Activated T-cell treated with anti-CD3 and anti-CD28 coated beads, Interleukin-2, amount 50 U/mL, for 48 hours (primary cell): ENCODE results near the gene SOX2.

ENCODE experiments used
- DNase-seq, 2 experiments: peaks; one replicate each; pipeline ENCODE4 v3.0.0-alpha.2; 2020

Gene SOX2

DNA sequence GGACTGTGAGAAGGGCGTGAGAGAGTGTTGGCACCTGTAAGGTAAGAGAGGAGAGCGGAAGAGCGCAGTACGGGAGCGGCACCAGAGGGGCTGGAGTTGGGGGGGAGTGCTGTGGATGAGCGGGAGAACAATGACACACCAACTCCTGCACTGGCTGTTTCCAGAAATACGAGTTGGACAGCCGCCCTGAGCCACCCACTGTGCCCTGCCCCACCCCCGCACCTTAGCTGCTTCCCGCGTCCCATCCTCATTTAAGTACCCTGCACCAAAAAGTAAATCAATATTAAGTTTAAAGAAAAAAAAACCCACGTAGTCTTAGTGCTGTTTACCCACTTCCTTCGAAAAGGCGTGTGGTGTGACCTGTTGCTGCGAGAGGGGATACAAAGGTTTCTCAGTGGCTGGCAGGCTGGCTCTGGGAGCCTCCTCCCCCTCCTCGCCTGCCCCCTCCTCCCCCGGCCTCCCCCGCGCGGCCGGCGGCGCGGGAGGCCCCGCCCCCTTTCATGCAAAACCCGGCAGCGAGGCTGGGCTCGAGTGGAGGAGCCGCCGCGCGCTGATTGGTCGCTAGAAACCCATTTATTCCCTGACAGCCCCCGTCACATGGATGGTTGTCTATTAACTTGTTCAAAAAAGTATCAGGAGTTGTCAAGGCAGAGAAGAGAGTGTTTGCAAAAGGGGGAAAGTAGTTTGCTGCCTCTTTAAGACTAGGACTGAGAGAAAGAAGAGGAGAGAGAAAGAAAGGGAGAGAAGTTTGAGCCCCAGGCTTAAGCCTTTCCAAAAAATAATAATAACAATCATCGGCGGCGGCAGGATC is at the start of gene SOX2:
Gene SOX2 (plus strand): TSS at position 601 of the 811 bp plus-strand sequence. CDS start 436 bp downstream, outside the sequence.
- DNase-seq = no peak

DNA sequence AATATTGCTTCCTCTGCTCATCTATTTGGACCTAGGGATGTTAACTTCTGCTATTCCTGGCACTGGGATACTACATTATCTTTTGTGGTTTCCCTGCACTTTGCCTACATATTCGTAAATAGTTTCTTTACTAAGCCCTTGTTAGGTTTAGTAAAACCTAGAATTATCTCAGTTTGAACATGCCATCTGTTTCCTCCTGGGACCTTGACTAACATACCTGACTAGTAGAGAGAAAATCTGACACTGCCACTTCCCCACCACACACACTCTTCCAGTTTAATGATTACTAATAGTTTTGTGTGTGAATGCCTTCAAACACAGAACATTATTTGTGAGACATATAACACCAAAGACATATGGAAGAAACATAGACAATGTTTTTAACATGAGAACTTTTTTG is 28.2 kb upstream of the SOX2 start:
- no peak for DNase-seq

DNA sequence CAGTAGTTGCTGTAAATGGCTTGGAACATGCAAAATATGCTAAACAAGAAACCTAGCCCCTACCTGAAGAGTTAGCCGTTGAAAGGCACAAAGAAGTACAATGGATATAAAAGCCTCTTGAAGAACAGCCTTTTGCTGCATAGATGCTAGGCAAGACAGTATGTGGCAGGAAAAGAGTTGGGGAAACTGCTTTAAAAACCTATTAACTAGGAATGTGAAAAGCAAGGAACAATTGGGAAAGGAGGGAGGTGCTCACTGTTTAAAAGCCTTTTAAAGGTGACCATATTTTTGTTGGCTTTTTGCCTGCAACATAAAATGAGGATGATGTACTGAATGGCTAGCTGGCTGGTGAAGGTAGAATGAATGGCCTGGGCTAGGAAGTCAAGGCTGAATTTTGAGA is 24.5 kb upstream of the SOX2 start:
- DNase-seq = no peak

DNA sequence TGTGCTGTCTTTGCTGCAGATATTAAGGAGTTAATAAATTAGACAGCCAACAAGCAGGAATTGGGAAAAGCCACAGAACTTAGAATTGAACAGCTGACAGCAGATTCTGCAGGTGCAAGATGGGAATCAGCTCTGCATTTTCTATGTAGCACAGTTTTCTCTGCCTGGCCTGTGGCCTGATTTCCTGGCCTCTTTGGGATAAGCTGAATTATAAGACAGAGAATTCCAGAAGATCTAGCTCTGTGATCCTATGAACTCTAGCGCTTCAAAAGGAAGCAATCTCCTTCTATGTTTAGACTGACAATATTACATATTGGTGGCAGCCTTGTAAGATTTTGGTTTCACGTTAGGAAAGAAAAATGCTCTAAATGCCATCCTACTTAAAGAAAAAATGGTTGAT is 24.0 kb upstream of the SOX2 start:
- DNase-seq = no peak

DNA sequence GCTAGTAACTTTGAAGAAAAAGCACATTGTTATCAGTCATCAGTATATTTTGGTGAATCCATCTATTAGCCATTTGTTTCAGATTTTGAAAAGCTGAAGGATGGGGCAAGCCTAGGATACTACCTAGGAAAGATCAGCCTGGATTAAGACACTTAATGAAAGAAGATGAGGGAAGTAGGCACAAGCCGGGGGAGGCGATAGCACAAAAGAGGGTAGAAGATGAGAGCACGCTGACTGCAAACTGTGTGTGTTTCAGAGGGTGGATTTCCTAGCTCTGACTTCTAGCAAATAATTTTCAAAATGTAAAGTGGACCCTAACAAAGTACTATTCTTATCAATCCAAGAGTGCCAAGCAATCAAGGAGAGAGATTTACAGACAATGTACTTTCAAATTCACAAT is 22.2 kb upstream of the SOX2 start:
- no peak for DNase-seq

DNA sequence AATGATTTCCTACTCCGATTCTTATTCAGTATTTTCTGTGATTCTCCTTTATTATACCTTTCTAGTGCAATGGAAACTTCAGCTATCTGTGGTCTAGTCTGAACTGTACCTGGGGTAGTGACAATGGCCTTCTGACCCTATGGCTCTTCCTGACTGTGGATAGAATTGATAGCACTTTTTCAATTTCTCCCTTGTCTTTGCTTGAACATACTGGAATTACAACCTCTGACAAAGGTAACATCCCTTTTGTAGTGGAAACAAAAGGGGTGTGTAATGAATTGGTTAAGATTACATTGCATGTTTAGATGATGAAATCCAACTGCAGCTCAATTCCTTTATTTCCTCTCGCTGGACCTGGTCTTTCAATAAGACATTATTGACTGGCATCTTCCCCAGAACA is 21.0 kb upstream of the SOX2 start:
- no peak for DNase-seq

DNA sequence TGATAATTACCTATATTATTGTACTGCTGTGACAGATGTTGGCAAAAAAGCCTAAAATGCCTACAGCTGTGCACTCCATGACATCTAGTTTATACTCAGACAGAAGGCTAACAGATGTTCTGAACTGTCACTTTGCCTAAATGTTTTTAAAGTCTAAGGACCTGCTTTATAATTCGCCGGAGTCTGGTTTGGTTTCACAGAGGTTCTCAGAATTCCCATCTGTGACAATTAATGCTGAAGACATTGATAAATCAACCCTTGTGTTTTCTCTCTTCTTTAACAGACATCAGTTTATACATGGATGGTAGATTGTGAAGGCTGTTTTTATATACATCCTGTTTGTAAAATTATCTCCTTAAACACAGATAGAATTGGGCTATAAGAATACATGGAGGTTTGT is 19.8 kb upstream of the SOX2 start:
- DNase-seq = no peak

DNA sequence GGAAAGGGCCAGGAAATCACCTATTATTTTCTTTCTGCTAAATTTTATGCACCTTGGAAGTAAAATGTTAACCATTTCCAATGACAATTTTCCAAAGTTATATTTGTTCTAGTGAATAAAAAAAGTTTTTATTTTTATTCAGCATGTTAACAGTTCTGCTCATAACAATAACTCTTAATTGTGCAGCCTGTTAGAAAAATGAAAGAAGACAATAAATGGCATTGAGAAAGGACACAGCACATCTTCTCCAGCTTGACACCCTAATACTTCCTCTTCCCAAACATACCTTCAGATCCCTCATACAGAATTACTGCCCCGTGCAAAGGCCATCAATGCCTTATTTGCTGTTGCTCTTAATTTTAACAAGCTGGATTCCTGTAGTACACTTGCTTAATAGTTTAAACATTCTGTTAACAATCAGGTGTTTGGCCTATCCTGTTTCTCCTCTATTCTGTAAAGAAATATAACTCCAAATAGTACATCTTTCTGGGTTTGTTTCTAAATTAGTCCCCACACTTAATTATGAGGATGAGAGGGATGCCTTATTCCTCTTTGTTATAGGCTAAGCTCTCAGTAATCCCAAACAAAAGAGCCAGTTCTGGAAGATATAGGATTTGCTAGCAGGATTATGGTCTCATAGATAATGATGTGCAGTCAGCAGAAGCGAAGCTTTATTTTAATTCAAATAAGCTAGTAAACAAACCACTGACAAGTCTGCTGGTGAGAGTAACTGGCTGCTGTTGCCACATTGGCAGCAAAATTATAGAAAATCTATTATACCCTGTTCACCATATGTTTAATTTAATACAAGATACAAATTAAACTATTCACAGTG is 19.2 kb upstream of the SOX2 start:
- DNase-seq = no peak

DNA sequence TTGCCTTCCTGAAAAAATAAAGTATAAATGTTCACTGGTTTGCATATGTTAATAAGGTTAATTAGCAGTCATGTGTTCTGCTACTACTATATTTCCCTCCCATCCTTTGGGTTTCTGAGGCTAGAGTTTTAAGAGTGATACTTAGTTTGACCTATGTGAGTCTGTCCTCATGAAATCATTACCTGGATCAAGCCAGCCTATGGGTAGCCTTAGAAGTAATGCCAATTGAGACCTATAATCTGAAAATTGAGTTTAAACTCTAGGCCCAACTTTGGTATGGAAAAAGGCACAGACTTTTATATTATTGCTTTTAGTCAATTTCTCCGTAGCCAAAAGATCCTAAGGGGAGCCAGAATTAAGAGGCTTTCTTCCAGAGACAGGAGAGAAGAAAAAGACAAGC is 18.4 kb upstream of the SOX2 start:
- no peak for DNase-seq

DNA sequence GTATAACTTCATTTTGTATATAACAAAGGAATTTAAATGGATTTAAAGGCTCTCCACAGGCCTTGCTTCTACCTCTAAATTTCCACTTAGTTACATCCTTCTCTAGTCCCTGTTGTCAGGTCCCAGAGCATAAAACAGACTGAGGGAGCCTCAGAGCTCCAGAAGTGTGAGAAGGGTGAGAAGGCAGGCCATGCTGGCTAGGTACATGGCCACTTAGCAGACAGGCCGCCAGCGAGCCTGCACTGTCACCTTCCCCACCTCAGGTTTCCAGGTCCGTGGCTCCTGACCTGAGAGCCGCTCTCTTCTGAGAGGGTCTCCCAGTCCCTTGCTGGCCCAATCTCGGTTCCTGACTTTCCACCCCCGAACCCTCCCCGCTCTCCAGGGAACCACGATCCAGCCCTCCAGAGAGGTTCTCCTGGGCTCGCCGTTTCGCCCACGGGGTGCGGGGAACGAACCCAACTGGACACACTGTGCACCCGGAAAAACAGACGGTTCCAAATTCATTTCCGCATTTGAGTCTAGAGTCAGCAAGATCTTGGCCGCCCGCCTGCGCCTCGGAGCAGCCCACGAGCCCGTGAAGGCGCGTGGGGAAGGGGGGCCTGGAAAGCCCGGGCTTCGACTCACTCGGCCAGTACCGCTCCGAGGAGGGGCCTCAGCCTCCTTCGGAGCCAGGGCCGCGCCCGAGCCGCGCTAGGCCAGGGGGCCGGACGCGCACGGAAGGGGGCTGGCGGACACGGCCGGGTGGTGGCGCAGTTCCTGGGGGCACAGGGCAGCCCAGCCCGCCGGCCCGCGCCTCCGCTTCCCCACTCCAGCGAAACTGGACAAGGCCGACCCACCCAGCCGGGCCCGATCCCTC is 16.7 kb upstream of the SOX2 start:
- DNase-seq = no peak

DNA sequence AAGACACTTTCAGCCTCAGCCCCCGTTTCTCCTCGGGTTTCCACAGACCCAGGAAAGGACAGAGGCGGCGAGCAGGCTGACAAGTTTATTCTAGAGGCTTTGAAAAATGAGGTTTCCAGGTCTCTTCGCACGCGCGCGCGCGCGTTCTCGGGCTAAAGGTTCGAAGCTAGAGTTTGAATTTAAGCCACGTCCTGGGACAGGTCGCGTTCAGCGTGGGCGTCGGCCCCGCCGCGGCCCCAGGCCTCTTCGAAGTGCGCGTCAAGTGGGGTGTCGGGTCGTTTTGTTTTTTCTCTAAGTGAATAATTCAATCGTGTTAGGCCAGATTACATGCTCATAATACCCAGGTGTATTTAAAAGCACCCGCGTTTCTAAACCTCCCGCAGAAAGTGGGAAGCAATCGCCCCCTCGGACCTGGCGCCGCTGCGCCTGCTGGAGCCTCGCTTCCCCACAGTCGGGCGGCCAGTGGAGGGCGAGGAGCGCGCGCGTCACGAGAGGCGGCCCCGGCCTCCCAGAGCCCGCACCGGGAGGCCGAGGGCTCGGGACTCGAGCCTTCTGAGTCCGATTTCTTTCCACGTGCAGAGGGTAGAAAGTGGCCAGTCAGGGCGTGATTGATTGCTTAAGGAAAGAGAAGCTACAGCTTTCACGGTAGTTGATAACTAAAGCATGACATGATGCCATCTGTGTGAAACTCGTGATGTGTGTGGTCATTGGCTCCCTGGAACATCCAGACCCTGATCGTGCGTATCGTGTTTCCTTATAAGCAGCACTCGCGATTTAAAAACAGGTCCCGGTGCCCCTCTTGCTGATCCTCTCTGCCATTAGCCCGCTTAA is 15.8 kb upstream of the SOX2 start:
- DNase-seq = no peak

DNA sequence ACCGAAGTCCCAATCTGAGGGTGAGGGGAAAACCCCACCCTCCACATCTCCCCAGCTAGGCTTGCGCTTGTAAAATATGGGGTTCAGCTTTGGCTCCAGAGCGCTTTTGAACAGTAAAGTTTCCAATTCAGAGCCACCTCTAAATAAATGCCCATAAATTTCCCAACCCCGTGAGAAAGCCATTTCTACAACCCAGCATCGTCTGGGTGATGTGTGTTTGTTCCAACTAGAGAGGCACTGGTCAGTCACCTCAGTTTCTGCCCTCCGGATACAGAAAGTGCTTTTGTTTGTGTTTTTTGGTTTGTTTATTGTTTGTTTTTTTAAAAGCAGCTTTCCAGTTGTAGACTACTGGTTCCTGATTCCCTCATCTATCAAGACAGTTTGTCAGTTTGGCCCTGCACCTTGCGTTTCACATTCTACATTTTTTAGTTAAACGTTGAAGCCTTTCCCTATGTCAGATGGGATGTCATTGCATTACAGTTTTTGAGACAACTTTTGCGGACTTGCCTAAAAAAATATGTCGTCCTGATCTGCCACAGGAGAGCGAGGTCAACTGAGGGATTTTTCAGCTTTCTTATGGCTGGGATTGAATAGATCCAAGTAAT is 15.0 kb upstream of the SOX2 start:
- DNase-seq = no peak

DNA sequence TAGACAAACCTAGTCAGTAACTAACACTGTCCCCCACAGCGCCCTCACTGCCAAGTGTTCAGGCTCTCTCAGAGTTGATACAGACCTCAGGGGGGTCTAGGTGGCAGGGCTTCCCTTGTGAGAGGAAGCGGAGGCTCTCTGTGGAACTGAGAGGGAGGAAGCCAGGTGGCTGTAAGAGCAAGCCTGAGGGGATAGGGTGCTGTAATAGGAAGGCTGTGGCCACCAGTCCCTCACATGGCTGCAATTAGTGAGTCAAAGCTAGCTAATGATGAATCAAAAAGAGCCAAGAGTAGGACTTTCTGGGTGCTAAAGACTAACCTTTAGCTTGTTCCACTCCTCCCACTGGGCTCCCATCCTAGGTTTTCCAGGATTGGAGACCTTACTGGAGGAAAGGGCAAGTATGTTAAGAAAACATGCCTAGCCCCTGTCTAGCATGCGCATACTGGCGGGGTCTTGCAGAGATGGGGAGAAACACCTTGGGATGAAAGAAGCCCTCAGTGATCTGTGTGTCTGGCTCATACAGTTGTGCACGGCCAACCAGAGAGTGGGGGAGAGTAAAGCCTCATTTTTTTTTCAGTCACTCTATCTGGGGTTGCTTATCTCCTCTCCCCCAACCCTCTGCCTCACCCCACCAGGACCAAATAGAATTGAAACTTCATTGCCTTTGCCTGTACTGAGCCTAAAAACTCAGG is 13.3 kb upstream of the SOX2 start:
- DNase-seq = no peak

DNA sequence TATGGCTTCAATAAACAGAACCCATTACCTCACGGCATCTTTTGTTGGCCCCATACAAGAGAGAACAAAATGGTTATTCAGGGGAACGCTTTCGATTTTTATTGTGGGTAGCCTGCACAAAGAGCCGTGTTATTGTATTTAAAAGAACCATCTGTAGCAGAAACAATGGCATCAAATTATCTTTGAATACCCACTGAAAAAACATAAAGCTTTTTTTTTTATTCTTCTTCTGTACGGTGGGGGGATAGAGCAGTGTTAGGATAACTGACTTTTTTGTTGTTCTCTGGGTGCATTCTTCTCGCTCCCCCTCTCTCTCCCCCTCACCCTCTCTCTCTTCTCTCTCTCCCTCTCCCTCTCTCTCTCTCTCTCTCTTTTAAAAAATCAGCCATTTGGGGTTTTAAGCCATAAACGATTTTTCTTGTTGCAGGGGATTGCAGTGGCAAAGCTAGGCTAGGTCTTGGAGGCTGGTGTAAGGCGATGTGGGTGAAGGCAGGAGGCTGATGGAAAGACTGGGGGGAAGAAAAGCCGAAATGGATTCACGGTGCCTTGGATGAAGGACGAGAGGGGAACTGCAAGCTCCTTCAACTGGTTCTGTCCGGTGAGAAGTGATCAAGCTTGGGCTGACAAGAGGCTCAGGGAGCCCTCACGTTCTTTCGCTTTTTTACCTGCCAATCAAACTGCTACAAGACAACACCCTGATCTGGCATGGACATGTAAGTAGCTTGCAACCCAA is 12.4 kb upstream of the SOX2 start:
- DNase-seq = no peak

DNA sequence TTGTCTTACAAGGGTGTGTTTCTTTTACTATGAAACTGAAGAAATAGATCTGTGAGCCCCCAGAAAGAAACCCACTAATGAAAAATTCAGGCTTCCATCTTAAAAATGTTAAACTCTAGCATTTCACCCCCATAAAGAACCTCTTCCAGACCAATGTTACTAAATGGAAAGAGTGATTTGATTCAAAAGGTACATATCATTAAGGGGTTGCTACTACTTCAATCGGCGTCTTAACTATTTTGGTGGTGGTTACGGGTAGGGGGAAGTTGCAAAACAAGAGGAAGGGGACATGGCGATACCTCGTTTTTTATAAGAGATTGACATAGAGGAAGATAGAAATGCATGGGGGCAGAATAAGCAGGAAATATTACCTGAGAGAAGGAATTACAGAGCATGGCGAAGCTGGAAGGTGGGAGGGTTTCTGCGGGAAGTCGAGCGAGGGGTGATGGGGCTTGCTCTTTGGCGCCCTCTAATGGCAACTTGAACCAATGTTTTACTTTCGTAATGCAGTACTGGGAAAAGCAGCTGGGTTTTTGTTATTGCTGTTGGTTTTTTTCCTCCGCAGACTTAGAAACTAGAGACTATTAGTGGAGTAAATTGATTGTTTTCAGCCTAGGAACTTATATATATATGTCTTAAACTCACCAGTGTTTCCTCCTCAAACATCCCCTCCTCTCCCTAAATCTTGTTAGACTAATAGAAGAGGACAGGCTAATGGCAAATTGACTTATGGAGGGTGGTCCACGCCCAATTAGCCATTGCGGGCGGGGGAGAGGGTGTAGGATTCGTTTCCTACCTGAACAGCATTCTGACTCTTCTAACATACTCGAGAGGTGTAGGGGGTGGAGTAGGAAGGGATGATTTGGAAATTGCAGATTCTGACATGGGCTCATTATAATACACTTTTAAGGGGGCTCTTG is 11.3 kb upstream of the SOX2 start:
- DNase-seq = peak in 1 of 2 experiments; percentile 55

DNA sequence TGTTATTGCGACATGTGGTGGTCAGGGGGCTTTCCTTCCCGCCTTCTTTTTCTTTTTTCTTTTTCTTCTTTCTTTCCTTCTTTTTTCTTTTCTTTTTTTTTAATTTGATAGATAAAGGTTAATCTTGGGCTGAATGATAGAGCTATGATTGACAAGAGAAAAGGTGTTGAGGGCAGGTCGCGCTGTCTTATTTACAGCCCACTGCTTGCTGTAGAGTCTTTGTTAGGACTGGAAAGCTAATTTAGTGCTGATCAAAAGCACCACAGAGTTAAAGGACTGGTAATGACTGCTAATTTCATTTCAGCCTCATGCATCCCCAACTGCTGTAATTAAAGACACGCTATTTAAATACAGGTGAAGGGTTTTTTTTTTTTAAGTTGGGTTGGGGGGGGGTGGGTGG is 10.6 kb upstream of the SOX2 start:
- no peak for DNase-seq

DNA sequence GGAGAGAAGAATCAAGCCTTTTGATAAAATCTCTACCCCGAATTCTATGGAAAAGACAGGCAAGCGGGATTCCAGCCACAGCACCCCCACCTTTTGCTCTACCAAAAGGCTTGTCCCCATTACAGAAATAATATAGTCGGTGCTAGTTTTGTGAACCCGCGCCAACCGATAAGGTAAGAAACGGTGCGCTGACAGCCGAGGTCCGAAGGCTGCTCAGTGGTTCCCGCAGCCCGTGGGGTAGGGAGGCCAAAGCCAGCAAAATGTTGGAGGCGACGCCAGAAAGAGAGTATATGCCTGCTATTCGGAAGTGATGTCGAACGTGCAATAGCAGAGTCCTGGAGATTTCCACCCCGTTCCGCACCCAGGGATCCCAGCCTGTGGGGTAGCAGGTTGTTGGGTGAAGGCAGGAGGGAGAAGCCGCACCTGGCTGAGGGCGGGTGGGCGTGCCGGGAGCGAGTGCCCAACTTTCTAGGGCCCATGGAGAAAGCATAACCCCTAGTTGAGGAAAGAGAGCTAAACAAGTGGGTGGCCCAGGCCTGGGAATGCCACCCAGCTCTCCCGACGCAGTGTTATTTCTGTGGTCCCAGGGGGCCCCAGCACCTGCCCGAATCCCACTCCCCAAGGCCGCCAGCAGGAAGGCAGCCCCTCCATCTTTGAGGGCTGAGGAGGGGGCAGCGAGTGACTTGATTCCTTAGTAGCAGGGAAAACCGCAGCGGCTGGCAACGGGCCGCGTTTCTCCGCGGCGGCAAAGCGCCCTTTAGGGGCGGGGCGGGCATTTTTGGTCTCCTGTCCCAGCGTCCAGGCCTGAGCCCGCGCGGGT is 7.9 kb upstream of the SOX2 start:
- no peak for DNase-seq

DNA sequence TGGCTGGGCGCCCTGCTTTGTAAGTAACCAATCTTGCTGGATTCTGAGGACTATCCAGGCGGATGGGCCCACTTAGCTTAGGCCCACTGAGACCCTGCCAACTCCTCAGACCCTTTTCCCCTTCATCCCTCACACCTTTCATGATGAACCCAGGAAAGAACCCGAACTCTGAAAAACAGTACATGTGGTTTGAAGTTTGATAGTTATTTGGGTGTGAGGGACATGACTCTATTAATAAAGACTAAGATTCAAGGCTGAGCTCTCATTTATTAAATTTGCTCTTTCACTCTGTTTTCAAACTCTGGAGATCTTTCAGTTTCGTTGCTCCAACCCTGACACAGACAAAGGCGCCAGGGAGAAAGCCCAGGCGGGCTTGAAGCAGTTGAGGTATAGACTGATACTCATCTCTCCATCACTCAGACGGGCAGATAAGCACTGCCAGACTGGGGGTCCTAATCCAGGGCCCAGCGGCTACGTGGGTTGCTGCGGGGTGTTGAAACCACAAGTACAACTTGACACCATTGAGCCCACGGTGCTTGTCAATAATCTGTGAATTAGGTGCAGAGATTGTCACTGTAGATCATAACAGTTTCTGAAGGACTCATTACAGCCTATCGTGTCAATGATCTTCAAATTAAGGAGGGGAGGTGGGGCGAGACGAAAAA is 7.2 kb upstream of the SOX2 start:
- no peak for DNase-seq
